Neural progenitor cell (in vitro differentiated cells): Measurements from ENCODE around the gene BCL2L14.

Source experiments
- EZH2 ChIP-seq: fragments of 200-600 bp; sonication (generic); IDR thresholded peaks from 2 replicates; pipeline ENCODE4 v1.6.1; 2017; ENCODE audit warnings: antibody characterized with exemption, mild to moderate bottlenecking, moderate library complexity
- EZH2phosphoT487 ChIP-seq: fragments of 200-600 bp; sonication (generic); IDR thresholded peaks from 2 replicates; pipeline ENCODE4 v1.6.1; 2017; ENCODE audit warnings: antibody characterized with exemption
- TF ChIP-seq, protein P1 (sequence below): fragments of 200-600 bp; sonication (generic); IDR thresholded peaks from 2 replicates; pipeline ENCODE4 v1.5.1; 2017; ENCODE audit warnings: antibody characterized with exemption, mild to moderate bottlenecking

DNA sequence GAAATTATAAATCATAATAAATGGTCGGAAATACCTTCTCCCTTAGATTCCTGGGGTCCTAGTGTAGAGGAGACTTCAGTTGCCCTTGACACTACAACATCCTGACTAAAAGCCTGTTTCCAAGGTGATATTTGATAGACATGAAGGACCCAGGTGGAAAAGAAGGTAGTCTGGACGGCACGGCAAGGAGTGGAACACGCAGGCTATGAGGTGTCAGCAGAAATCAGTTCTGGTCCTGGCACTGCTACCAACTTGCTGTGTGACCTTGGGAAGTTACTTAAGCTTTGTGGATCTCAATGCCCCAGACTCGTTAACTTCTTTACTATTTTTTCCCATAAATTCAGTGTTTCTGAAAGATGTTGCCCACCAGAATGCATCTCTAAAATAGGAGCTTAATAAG is 36.9 kb upstream of the BCL2L14 start:
- TF ChIP-seq, protein P1, sequence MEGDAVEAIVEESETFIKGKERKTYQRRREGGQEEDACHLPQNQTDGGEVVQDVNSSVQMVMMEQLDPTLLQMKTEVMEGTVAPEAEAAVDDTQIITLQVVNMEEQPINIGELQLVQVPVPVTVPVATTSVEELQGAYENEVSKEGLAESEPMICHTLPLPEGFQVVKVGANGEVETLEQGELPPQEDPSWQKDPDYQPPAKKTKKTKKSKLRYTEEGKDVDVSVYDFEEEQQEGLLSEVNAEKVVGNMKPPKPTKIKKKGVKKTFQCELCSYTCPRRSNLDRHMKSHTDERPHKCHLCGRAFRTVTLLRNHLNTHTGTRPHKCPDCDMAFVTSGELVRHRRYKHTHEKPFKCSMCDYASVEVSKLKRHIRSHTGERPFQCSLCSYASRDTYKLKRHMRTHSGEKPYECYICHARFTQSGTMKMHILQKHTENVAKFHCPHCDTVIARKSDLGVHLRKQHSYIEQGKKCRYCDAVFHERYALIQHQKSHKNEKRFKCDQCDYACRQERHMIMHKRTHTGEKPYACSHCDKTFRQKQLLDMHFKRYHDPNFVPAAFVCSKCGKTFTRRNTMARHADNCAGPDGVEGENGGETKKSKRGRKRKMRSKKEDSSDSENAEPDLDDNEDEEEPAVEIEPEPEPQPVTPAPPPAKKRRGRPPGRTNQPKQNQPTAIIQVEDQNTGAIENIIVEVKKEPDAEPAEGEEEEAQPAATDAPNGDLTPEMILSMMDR = no peak
- no peak for TF ChIP-seq EZH2
- no peak for TF ChIP-seq EZH2phosphoT487
